GM19099 (cell line): ENCODE measurements around the gene AKT3.

Source experiments
- POLR2A ChIP-seq: IDR thresholded peaks from 3 replicates; pipeline ENCODE4 v1.6.1; 2011; ENCODE audit warnings: low read depth; ENCODE audit not compliant: insufficient read length; ENCODE audit errors: extremely low read depth

Gene AKT3

DNA sequence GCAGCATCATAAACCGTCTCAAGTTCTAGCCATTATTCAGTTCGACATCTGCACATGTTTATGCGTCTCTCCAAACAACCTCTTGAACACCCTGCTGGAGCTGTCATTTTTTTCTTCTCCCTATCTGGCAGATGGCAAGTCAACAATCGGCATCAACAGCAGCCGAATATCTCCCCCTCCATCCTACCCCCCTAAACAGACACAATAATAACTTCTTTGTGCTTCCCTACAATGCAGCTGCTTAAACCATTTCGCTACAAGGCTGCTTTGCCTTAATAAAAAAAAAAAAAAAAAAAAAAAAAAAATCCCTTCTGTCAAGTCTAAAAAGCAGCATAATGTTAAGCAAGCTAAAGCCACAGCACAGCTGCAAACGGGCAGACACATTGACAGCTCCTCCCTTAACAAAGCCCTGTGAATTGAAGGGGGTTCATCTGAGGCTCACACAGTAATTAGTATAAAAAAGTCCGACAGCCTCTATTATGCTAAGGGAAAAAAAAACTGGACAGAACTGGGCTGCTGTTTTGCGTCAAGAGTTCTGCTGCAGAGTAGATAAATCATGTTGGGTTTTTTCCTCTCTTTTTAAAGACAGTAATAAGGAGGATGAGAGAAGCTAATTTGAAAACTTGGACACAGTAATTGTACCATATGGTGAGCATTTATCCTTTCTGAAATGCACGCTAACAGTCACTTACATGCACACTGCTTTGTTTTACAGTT, 136.4 kb downstream of the AKT3 start:
- no peak for TF ChIP-seq POLR2A

DNA sequence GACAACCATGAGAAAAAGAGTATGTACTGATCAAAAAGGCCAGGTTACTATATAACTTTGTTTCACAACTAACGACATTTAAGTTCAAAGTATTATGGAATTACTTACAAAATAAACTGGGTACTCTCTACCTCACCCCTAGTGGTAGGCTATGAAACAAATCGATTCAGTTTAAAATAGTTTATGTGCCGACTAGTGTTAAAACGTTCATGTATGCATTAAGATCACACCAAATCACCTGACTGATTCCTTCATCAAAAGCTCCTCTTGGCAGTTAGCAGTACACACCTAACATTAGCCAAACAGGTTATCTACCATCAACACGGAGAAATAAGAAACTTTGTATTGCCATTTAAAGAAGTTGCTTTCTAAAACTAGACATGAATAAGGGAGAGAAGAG, 137.1 kb downstream of the AKT3 start:
- TF ChIP-seq POLR2A: no peak

DNA sequence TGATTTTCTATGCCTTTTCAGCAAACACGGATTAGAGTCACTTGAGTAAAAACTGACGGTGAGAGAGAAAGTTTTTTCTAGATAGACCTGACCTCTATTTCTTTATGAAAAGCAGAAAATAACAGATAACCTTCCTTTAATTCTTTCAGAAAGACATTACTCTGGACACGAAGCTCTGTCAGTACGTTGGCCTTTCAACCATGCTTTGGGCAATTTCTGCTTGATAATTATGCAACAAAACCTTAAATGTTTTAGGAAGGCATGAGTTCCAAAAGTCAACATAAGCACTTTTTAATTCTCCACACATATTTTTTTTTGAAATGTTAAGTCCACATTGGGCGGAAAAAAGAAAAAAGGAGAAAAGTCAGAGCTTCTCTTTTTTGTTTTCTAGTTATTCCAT, 137.8 kb downstream of the AKT3 start:
- no peak for TF ChIP-seq POLR2A

DNA sequence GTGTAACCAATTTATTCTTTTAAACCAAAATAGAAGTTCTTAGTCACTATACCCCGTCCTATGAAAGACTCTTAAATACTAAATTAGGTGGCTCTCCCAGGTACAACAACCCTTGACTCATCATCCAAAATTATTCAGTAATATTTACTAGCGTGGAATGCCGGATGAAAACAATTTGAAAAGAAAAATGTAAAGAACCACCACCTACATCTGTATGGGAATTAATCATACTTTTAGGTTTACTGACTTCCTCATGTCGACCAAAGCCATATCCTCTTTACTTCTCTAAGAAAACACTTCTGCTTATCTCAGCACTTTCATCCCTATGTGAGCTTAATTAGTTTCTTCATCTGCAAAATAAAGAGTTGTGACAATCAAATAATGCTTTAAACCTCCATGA, 139.6 kb downstream of the AKT3 start:
- TF ChIP-seq POLR2A: no peak

DNA sequence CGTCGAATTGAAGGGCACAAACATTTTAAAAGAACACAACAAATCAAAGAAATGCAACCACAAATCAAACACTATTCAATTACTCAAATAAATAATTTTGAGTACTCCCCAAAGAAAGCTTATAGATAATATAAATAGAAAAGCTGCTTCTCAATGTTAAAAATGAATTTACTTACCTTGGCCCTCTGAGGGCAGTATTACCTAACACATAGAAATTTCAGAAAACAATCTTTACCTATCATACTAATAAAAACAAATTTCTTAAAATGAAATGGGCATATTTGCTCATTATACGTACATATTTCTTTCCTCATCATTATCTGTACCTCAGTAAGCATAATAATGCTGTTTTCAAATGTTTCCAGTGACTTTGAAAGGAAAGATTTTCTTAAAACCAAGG, 141.8 kb downstream of the AKT3 start:
- TF ChIP-seq POLR2A: no peak

DNA sequence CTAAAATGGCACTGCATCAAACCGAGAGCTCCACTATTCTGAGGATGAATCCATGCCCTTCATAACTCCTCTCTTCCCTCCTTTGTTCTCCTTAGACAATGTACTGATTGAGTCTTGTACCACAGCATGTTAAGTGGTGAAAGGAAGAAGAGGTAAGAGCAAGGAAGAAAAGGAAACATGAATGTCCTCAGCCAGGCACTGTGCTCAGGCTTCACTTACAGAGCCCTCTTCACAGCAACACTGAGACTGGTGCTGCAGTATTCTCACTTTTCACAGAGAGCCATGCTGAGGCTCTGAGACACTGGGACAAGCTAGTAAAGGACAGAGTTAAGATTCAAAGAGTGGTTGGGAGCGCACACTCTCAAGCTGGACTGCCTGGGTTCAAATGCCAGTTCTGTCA, 143.5 kb downstream of the AKT3 start:
- TF ChIP-seq POLR2A: no peak

DNA sequence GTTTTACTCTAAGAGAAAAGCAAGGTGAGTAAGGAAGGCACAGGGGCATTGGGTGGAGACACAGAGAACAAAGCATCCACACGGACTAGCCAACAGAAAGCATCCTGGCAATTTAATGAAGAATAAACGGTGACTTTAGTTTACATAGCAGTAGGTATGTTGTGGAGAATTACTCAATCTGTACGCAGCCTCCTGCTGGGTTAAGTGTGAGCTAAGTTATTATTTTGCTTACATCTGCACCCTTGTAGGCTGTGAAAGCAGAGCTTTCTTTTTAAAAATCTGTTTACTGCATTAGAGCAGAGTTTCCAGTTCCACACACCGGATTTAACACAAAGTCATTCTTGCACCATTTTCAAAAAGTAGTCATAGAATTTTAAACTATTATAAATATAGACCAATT, 144.5 kb downstream of the AKT3 start:
- TF ChIP-seq POLR2A: no peak

DNA sequence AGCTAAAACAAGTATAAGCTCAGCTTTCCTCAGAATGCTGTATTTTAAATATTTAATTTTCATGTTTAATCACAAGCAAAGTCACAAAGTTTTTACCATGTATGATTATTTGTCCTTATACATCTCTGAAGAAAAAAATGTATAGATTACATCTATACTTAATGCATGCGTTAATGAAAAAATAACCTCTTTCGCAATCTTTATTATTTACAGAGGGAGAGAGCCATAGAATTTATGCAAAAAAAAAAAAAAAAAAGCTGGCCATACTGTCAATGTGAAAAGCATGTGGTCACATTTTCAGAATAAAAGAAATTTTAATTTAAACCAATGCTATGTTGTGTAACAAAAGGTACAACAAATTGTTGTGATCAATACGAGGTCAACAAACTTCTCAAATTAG, 148.2 kb downstream of the AKT3 start:
- TF ChIP-seq POLR2A: no peak

DNA sequence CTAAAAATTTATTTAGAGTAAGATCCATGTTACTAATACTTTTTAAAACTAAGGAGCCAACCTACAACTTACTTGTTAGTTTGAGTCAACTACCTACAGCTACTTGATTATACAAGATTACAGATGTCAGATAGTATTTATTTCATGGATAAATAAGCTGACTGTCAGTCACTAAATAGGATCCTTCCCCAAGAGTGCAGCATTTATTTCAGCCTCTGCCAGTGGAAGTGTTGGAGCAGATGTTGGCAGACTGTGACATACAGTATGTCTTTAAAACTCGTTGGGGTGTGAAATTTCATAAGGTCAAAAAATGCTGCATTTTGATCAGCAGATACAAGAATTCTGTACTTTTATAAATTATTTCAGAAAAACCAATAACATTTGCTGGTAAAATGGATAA, 156.2 kb downstream of the AKT3 start:
- no peak for TF ChIP-seq POLR2A

DNA sequence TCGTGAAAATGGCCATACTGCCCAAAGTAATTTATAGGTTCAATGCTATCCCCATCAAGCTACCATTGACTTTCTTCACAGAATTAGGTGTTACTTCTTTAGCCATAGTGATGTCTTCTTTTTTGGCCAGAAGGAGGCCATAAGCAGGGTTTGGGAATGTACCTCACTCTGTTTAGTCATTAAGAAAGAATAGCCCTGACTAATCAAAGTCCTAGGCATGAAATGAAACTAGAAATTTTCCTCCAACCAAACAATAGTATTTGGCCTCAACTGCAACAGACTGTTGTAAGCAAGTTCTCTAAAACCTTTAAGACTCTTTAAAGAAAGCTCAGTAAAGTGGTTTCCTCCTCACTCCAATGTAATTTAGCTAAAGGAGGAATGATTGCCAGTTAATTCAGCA, 163.9 kb downstream of the AKT3 start:
- no peak for TF ChIP-seq POLR2A

DNA sequence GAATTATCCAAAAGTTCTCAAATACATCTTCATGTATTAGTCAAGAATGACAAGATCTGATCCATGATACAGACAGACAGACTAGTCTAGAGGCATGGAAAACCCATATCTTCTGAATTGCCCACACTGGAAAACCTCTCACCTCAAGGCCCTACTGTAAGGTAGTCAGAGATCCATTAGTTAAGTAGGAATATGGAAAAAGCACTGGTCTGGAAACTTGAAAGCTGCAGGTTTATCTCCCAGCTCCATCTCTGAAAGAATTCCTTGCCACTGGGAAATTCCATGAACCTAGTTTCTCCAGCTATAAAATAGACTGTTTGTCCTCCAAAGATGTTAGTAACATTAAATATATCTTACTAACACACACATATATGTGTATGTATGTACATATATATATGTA, 169.2 kb downstream of the AKT3 start:
- TF ChIP-seq POLR2A: no peak

DNA sequence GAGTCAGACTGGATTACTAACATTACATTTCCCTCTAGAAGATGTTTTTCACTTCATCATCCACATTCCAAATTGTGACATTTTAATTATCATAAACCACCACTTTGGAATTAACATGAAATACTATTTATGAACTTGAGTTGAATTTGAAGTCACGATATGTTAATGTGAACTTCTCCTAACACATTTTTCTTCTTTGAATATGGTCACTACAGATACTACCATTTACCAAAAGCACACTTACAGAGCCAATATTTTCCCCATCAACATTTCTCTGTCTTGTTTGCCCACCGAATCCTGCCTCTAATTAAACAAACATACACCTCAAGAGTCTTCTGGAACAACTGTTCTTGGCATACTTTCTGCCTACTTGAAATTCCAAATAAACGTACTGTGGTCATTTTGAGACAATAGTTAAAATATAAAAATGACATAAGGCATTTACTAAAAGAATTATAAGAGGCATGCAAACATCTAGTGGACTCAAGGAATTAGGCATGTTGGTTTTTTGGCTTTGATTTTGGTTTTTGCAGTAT, 177.4 kb downstream of the AKT3 start:
- no peak for TF ChIP-seq POLR2A

DNA sequence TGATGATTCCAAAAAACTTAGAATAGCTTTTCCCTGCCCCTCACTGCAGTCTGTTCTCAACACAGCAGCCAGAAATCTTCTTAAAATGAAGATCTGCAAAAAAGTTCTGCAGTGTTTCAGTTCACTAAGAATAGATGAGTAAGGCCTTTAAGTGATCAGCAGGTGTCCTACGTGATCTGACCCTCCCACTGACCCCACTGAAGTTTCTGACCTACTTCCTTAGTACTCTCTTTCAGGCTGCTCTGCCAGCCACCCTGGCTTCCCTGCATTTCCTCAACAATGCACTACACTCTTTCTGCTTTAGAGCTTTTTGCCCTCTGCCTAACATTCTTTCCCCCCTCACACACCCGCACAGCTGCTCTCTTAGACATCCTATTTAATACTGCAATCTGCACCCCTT, 182.5 kb downstream of the AKT3 start:
- TF ChIP-seq POLR2A: no peak

DNA sequence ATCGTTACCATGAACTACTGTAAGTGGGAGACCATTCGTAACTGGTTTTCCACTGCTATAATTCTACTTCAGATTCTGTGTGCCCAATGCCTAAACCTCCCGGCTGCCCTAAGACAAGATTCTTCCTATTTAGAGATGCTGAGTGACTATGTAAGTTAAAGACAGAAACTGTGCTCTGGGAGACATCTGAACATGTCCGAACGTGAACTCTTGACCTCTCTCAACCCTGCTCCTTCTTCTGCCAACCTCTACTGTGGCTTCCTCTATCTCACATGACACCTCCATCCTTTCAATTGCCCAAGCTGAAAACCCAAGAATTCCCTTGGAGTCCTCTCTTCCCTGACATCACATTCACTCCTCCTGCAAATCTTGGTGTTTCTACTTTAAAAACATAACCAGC, 182.9 kb downstream of the AKT3 start:
- TF ChIP-seq POLR2A: no peak

DNA sequence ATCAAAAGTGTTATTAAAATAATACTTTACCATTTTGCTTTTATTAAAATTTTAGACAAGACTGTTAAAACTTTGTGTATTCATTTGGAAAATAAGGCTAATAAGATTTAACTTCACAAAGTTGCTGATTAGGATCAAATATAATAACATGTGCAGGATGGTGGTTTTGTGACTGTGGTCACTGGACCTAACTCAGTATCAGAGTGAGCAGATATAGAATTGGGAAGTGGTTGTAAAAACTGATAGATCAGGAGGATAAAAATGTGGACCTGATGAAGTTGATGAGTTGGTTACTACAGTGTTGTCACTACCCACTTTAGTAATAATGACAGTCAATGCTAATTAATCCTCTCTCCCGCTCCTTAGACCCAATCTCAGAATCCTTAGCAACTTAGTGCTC, 186.4 kb downstream of the AKT3 start:
- TF ChIP-seq POLR2A: no peak

DNA sequence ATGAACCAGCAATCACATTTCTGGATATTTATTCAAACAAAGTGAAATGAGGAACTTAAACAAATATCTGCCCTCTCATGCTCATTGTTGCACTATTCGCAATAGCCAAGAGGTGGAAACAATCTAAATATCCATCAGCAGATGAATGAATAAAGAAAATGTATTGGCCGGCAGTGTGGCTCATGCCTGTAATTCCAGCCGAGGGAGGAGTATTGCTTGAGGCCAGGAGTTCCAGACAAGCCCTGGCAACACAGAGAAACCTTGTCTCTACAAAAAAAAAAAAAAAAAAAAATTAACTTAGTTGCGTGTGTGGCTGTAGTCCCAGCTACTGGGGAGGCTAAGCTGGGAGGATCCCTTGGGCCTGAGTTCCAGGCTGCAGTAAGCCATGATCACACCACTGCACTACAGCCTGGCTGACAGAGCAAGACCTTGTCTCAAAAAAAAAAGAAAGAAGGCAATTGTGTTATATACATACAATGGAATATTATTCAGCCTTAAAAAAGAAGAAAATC, 191.4 kb downstream of the AKT3 start:
- TF ChIP-seq POLR2A: no peak

DNA sequence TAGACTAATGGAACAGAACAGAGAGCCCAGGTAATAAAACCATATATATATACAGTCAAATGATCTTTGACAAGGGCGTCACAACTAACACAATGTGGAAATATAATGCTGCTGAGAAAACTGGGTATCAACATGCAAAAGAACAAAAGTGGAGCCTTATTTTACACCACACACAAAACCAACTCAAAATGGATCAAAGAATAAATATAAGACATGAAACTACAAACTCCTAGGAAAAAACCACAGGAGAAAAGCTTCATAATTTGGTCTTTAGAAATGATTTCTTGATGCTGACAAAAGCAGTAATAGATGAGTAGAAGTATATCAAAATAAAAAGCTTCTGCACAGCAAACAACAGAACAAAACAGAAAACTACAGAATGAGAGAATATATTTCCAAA, 192.2 kb downstream of the AKT3 start:
- TF ChIP-seq POLR2A: no peak

DNA sequence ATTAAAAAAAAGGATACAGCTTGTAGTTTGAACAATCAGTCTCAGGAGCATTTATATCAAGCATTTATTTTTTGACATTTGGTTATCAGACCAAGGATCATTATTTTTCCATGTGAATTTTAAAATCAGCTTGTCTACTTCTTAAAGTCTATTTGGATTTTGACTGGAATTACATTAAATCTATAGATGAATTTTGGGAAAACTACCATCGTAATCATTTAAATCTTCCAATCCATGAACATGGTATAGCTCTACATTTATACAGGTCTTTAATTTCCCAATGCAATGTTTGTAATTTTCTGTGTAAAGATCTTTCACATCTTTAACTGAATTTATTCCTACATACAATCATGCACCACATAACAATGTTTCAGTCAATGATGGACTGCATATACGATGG, 203.2 kb downstream of the AKT3 start:
- TF ChIP-seq POLR2A: no peak

DNA sequence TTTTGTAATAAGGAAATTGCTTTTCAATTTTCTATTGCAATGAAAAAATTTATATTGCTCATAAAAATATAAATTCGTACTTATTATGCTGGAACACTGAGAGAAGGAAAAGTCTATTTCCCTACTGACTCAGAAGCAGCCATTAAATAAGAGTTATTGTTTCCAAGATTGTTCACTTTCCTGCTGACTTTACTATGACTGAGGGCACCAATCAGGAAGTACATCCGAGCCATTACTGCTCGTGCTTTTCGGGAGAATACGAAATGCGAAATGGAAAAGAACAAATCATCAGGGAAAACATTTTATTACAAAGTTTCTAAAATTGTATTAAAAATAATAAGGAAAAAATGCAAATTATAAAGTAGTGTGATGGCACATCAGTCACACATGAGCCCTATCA, 204.8 kb downstream of the AKT3 start:
- TF ChIP-seq POLR2A: no peak
